Hematopoietic multipotent progenitor cell treated with erythropoietin and hydrocortisone succinate and interleukin-3 and kit ligand, for 6 days (in vitro differentiated cells): ENCODE results near the gene PRKCD.

ENCODE experiments used
- DNase-seq: peaks from one replicate; pipeline ENCODE4 v3.0.0-alpha.2; 2015

Gene PRKCD

GRCh38 chr3:53157974-53158580 is 2.9 kb upstream of the PRKCD start:
- DNase-seq = no peak

GRCh38 chr3:53158765-53159155 is 2.2 kb upstream of the PRKCD start:
- peak; percentile 38 for DNase-seq

DNA sequence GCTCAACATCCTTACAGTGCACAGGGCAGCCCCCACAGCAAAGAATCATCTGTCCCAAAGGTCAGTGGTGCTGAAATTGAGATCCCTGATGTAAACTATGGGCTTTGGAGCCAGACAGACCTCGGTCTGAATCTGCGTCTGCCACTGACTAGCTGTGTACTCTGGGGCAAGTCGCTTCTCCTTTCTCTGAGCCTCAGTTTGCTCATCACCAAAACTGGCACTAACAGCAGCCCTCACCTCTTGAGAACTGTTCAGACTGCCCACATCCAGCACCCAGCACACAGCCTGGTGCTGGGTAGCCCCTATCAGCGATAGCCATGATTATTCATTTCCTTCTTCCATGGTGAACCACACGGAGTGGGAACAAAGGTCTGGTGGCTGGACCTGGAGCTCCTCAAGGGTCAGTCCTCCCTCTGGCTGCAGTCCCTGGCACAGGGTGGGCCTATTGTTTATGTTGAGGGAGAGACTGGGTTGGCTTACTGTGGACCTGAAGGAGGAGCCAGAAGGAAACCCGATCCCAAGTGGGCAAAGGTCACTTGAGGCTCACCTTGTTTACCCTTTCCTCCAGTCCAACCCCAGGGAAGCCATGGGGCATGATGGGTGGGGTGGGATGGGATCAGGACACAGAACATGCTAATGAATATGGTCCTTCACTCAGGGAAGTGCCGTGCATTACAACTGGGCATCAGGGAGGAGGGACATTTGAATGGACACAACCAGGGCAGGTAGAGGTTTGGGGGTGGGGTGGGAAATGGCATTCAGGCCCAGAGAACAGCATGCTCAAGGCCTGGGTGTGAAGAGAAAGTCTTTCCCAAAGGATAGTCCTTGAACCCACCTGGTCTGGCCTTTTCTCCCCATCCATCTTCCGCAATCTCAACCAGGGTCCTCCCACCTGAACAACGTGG is 1.6 kb upstream of the PRKCD start:
- no peak for DNase-seq

DNA sequence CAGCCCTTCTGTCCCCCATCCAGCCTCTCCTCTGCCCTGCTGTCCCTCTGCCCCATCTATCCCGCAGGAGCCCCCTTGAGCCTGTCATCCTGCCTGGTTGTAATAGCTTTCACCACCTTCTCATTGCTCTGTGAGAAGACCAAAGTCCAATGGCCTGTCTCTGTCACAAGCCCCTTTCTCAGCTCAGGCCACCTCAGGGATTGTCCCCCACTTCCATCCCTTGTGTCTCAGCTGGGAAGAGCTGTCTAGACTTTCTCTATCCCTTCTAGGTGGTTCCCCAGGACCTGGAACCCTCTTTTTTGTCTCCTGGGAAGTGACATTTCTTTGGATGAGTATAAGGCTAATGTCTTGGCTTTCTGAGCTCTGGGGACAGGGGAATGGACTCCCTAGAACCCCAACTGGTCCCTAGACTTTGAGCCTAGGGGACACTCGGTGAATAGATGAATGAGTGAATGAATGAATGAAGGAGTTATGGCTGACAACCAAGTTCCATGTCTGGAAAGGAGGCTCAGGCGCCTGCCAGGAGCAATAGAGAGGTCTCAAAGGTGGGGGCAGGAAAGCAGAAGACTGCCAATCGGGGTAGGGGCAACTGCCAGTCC is 849 bp upstream of the PRKCD start:
- DNase-seq = no peak

GRCh38 chr3:53161450-53161819 is 426 bp downstream of the PRKCD start:
- peak; percentile 33 for DNase-seq

GRCh38 chr3:53161820-53162671 is 1.0 kb downstream of the PRKCD start:
- DNase-seq = peak; percentile 62

DNA sequence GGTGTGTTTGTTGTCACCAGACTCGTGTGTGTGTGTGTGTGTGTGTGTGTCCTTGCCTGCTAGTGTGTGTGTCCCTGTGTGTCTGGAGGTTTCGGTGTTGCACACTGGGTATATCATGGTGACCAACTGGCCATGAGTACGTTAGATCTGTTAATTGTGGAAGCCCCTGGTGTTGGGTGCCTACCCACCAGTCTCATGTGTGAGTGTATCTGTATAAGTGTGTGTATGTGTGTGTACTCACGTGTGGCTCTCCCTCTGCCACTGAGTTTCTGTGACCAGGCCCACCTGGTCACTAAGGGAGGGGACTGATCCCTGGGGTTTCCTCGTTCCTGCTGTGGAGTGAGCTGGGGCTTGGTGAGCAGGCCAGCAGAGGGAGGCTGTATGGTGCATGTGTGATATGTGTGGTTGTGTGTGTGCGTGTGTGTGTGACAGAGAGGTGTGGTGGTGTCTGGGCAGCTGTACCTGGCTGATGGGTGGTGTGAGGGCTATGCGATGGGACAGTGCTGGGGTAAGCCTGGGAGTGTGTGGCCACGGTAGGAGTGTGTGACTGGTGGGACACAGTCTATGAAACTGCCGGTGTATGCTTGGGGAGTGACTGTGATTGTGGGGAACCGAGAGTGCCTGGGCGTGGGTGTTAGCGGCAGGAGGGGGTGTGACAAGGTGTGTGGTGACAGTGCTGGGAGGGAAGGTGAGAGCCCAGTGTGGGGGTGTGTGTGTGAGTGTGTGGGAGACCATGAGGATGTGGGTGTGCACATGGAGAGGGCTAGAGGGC is 1.8 kb downstream of the PRKCD start:
- no peak for DNase-seq

DNA sequence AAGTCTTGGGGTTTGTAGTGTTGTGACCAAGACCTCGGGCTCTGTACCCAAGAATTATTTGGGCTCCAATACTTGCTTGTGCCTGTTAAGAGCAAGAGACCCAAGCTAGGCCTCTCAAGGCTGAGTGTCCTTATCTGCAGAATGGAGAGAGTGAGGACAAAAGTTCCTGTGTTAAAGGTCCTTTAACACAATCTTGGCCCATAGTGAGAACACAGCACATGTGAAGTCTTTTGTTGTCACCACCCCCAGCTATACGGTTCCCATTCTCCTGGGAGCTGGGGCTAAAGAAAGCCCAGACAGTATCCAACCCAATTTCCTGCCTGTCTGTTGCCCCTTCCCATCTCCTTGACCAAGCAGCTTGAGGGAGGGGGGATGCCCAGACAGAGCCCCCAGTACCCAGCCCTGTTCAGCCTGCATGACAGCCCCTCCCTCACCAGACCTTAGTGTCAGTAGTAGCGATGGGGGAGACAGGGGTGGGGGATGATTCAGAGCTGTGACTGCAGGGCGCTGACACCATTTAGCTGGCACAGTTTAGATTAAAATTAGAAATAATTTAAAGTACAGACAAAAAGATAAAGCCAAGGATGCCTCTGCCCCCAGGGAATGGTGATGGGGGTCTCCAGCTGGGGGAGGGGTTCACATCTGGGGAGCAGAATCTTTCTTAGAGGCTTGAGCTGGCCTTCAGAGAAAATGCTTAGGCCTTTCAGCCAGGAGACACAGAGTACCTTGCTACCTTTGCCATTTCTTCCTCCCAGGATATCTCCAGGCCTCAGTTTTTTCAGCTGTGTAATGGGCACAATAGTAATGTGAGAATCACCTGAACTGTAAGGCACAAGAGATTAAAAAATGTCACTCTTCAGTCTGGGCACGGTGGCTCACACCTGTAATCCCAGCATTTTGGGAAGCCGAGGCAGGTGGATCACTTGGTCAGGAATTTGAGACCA is 2.7 kb downstream of the PRKCD start:
- peak; percentile 52 for DNase-seq

DNA sequence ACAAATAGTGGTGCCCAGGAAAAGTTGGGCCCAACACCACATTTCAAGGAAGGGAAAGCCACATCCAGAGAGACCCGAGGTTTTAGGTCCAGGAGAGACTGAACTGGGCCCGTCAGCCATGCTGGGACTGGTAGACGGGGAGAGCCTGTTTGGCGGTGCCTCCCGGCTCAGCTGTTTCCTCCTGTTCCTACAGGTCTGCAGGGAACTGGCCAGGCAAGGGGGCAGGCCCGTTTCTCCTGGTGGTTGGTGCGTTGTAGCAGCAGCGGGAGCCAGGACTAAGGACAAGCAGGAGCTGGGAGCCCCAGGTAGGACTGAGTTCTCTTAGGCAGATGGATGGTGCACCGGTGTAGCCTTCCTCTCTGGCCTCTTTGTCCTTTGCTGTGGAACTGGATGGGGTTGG is 3.9 kb downstream of the PRKCD start:
- no peak for DNase-seq

DNA sequence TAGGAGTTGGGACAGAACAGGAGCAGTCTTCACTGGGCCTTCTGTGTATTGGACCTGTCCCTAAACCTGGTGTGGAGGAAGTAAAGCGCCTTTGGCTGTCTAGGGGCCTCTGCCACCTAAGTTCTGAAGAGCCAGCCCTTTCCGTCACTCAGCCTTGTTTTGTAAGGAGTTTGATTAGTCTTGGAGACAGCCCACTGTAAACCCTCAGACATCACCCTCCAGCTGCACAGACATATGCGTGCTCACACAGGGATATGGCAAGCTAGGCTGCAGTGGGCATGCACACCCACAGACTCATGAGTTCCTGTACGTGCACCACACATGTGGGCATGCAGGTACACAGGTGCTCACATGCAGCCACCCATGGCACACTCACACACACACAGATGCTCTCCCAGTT is 5.2 kb downstream of the PRKCD start:
- DNase-seq = no peak

- peak; percentile 73 for DNase-seq
These were observed 5.8 kb downstream of the PRKCD start for GRCh38 chr3:53166781-53167291.

GRCh38 chr3:53167418-53168174 is 6.6 kb downstream of the PRKCD start:
- no peak for DNase-seq

GRCh38 chr3:53168175-53168923 is 7.3 kb downstream of the PRKCD start:
- no peak for DNase-seq

DNA sequence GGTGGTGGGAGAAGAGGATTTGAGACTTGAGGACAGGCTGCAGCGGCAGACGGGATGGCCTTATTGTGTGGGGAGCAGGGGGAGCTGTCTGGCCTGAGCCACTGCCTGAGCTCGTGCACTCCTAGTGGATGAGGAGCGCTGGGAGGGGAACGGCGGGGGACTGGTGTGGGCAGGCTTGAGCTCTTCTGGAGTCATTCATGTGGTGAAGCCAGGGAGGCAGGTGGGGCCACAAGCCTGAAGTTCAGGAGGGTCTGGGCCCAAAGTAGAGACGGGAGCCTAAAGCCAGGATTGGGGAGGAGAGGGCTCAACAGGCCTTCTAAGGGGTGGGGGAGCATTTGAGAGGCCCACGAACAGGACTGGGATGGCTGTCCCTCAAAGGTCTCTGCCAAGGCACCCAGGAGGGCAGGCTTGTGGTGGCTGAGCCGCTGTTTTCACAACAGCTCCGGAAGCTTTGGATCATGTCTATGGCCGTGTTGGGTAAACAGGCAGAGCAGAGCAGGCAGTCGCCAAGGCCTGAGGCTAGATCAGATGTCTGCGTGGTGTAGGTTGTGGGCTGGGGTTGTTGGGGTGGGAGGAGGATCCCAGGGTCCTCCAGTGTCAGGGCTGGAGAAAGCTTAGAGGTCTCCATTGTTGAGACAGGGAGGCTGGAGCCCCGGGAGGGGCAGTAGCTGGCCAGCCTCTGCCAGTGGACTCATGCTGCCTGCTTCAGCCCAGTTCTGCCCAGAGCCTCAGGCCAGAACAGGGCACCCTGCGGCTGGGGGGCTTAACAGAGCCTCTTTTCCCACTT is 8.2 kb downstream of the PRKCD start:
- peak; percentile 67 for DNase-seq

DNA sequence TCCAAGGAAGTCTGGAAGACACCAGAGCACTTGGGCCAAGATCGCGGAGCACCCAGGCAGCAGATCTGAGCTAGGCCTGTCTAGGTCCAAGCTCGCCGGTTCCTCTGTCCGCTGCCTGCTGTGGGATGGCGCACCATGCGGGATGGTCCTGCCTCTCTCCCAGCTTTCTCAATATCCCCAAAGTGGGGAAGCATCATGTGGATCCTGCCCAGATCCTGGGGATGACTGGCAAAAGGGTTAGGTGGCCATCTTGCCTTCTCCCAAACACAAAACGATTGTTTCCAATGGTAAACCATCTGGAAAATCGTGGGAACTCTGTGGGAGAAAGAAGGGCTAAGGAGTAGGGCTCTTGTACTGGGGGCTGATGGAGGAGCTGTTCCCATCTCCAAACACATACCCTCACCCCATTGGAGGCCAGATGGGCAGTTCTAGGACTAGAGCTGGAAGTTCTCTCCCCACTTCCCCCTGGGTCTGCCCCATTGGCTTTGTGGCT is 8.9 kb downstream of the PRKCD start:
- no peak for DNase-seq

DNA sequence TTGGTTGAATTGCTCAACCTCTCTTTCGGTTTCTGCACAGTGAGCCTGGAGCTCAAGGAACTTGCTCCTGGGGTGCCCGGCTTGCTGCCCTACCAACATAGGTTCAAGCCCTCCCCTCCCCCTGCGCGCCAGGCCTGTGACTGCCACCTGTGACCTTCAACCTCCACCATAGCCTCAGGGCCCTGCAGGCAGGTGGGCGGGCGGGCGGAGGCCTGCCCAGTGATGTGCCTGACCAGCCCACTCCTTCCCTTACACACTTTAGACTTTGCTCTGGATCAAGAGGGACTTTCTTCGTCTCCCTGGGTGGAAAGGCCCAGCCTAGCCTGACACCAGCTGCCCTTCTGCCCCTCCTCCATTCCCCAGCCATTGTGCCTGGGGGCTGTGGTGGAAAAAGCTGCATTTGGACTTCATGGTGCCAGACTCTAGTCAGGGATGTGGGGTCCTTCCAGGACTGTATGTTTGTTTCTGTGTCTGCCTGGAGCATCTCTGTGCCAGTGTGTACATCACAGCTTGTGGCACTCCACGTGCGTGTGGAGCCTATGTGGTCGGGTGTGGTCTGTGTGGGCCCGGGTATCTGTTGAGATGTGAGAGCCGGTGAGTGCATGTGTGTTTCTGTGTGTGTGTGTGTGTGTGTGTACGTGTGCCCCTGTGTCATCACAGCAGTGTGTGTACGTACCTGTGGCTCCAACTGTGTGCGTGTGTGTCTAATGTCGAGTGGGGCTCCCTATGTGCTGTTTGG is 9.5 kb downstream of the PRKCD start:
- peak; percentile 75 for DNase-seq

GRCh38 chr3:53171064-53171418 is 10.0 kb downstream of the PRKCD start:
- no peak for DNase-seq
